Neutrophil (primary cell): ENCODE measurements around the gene NT5DC4.

Source experiments
- H3K27ac ChIP-seq: fragments of 200-600 bp; sonication (generic); 2 replicates; pipeline ENCODE4 v1.5.1; 2016; ENCODE audit warnings: mild to moderate bottlenecking, moderate library complexity
- H3K27me3 ChIP-seq: fragments of 200-600 bp; sonication (generic); 2 replicates; pipeline ENCODE4 v1.6.0; 2016; ENCODE audit warnings: mild to moderate bottlenecking
- H3K36me3 ChIP-seq: fragments of 200-600 bp; sonication (generic); 2 replicates; pipeline ENCODE4 v1.5.1; 2017
- H3K4me1 ChIP-seq, 2 experiments: fragments of 200-600 bp in 1 of 2; sonication (generic) in 1 of 2; 1 replicate in 1 of 2; 2 replicates in 1 of 2; pipeline versions ENCODE4 v1.5.1 to v1.6.1; 2013 to 2016; ENCODE audit warnings: low read depth in 1 of 2, low read length in 1 of 2, mild to moderate bottlenecking in 1 of 2, moderate library complexity in 1 of 2; ENCODE audit not compliant: control insufficient read depth in 1 of 2, insufficient read depth in 1 of 2
- H3K4me3 ChIP-seq, 2 experiments: fragments of 200-600 bp in 1 of 2; sonication (generic) in 1 of 2; 1 replicate in 1 of 2; 2 replicates in 1 of 2; pipeline ENCODE4 v1.5.1; 2013 to 2016; ENCODE audit warnings: low read depth in 1 of 2, low read length in 1 of 2, mild to moderate bottlenecking in 1 of 2, moderate library complexity in 1 of 2
- H3K9me3 ChIP-seq: fragments of 200-600 bp; sonication (generic); 2 replicates; pipeline ENCODE4 v1.5.1; 2016
- TF ChIP-seq, protein P1 (sequence below): fragments of 200-600 bp; sonication (generic); IDR thresholded peaks from 2 replicates; pipeline ENCODE4 v1.5.1; 2016; ENCODE audit warnings: antibody characterized with exemption

Gene NT5DC4

DNA sequence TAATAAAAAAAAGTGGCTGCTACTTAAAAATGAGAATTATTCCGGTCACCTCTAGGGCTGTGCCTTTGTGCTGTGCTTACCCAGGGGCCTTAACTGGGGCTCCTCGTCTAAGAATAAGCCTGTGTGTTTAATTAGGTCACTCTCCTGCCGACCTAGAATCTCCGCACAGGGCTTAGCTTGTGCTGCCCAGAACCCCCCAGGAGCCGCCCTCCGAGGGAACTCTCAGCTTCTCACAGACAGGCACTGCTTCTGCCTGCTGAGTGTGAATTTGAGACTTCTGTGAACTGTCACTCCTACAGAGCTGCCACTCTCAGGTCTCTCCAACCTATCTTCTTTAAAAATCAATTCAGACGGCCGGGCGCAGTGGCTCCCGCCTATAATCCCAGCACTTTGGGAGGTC, 11.9 kb upstream of the NT5DC4 start:
- TF ChIP-seq, protein P1, sequence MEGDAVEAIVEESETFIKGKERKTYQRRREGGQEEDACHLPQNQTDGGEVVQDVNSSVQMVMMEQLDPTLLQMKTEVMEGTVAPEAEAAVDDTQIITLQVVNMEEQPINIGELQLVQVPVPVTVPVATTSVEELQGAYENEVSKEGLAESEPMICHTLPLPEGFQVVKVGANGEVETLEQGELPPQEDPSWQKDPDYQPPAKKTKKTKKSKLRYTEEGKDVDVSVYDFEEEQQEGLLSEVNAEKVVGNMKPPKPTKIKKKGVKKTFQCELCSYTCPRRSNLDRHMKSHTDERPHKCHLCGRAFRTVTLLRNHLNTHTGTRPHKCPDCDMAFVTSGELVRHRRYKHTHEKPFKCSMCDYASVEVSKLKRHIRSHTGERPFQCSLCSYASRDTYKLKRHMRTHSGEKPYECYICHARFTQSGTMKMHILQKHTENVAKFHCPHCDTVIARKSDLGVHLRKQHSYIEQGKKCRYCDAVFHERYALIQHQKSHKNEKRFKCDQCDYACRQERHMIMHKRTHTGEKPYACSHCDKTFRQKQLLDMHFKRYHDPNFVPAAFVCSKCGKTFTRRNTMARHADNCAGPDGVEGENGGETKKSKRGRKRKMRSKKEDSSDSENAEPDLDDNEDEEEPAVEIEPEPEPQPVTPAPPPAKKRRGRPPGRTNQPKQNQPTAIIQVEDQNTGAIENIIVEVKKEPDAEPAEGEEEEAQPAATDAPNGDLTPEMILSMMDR = no peak
- Histone ChIP-seq H3K36me3 (no peaks in the 10 kb centered on the region), H3K4me1 (peaks cover 36 to 44% of the 10 kb centered on the region in 2 experiments), H3K9me3 (no peaks in the 10 kb centered on the region), H3K4me3 (peak overlapping the region in 1 of 2 experiments; percentile 33), H3K27me3 (no peaks in the 10 kb centered on the region), H3K27ac (peak overlapping the region; percentile 95)

- H3K9me3 ChIP-seq = no peaks in the 10 kb centered on the region
- H3K27ac ChIP-seq = peak overlapping the region; percentile 41
- H3K27me3 ChIP-seq = no peaks in the 10 kb centered on the region
- H3K4me1 ChIP-seq = peaks cover 36 to 44% of the 10 kb centered on the region in 2 experiments
- no peaks in the 10 kb centered on the region for H3K36me3 ChIP-seq
- no peak overlapping the region for H3K4me3 ChIP-seq
- TF ChIP-seq, protein P1 = no peak
Observed at GRCh38 chr2:112709703-112710102, 11.1 kb upstream of the NT5DC4 start.

DNA sequence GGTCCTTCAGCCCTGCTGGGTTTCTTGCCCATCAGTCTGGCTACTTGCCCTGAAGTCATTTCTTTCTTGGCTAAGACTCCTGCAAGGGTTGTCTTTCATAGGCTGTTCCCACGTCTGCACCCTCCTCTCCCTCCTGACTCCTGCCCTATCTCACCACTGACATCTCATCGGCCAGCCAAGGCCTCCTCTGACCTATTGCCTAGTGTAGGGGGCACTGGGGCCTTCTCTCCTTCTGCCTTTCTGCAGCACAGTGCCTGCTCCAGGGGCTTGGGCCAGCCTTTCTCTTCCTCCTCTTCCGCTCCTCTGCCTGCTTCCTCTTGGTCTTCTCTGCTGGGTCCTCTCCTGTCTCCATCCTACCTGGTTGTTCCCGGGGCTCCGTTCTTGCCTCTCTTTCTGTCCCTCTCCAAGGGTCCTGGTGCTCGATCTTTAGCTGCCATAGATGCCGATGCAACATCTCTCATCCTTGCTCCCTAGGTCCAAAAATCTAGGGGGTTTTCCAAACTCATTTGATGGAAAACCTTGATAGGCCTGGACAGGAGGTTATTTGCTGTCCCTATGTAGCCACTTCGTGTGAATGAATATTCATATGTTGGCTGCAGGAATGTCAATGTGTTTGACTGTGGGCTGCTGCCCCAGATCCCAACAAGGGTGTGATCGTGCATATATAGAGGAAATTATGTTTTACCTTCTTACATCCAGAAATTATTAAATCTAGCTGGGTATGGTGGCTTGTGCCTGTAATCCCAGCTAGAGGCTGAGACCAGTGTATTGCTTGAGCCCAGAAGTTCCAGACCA, 9.7 kb upstream of the NT5DC4 start:
- no peak overlapping the region for H3K4me3 ChIP-seq
- H3K9me3 ChIP-seq = no peaks in the 10 kb centered on the region
- peaks cover 30 to 37% of the 10 kb centered on the region in 2 experiments for H3K4me1 ChIP-seq
- no peaks in the 10 kb centered on the region for H3K36me3 ChIP-seq
- TF ChIP-seq, protein P1 = no peak
- H3K27ac ChIP-seq = no peak overlapping the region
- H3K27me3 ChIP-seq = no peaks in the 10 kb centered on the region

DNA sequence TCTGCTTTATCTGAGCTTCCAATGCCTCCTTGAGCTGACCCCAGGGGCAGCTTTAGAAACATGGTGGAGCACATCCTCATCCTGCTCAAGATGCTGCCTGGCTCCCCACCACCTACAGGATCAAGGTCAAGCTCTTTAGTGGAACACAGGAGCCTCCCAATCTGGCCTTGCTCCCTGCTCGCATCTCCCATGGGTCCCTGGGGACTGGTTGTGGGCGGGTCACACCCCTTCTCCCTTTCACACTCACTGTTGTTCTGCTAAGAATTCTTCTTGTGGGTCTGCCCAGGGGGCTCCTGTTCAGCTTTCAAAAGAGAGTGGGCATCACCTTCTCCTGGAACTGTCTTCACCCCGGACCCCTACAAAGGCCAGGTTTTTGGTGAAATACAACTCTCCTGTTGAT, 8.4 kb upstream of the NT5DC4 start:
- H3K27ac ChIP-seq = no peak overlapping the region
- H3K36me3 ChIP-seq = no peaks in the 10 kb centered on the region
- no peaks in the 10 kb centered on the region for H3K9me3 ChIP-seq
- TF ChIP-seq, protein P1 = no peak
- peaks cover 17 to 24% of the 10 kb centered on the region in 2 experiments for H3K4me1 ChIP-seq
- H3K4me3 ChIP-seq = no peak overlapping the region
- no peaks in the 10 kb centered on the region for H3K27me3 ChIP-seq

GRCh38 chr2:112712903-112713584, 7.8 kb upstream of the NT5DC4 start:
- Histone ChIP-seq H3K4me3 (no peak overlapping the region), H3K27me3 (no peaks in the 10 kb centered on the region), H3K36me3 (no peaks in the 10 kb centered on the region), H3K4me1 (peaks cover 11 to 18% of the 10 kb centered on the region in 2 experiments), H3K9me3 (no peaks in the 10 kb centered on the region), H3K27ac (no peak overlapping the region)
- TF ChIP-seq, protein P1 = no peak
